ENCODE results near the gene NTMT2.

DNA sequence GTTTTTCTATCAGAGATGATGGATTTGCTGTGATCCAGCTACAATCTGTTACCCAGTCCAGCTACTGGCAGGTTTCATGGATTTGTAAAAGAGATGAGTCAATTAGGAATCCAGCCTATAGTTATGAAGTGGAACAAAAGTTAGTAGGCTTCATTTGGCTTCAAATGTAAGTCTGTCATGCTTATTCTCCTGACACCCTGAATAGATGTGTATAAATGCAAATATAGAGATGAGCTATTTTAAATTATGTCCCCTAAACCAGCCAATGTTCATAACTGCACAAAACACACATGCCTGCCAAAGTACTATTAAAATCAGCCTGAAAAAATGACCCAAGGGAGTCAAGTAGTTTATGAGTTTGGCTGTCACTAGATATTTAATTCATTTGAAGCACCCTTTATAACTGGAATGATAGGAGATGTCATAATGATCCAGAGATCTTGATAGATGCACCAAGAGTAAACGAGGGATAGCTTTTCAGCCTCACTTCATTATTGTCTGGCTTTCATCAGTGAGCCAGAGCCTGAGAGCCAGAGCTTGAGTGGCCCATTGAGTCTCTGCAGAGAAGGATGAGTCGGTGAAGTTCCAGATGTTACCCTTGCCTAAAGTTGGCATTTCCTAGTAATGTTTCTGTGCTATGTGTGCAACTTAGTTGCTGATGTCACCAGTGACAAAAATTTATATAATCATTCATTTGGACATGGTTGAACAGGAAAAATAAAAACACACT is 11.8 kb upstream of the NTMT2 start:
- no peak for TF ChIP-seq EZH2 (IDR thresholded peaks at IDR 0.05; ENCODE audit: low read depth)
- TF ChIP-seq, protein P1, sequence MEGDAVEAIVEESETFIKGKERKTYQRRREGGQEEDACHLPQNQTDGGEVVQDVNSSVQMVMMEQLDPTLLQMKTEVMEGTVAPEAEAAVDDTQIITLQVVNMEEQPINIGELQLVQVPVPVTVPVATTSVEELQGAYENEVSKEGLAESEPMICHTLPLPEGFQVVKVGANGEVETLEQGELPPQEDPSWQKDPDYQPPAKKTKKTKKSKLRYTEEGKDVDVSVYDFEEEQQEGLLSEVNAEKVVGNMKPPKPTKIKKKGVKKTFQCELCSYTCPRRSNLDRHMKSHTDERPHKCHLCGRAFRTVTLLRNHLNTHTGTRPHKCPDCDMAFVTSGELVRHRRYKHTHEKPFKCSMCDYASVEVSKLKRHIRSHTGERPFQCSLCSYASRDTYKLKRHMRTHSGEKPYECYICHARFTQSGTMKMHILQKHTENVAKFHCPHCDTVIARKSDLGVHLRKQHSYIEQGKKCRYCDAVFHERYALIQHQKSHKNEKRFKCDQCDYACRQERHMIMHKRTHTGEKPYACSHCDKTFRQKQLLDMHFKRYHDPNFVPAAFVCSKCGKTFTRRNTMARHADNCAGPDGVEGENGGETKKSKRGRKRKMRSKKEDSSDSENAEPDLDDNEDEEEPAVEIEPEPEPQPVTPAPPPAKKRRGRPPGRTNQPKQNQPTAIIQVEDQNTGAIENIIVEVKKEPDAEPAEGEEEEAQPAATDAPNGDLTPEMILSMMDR (conservative IDR thresholded peaks at IDR 0.05): no peak

Measured in PC-9 (cell line).